Endothelial cell of umbilical vein (primary cell): ENCODE data around the gene PCDH7. TPM values are rescaled to one million over a fixed set of nuclear protein-coding genes. Genes with fewer than 3 reads are reported as not detected.

Experiments used
- BruUV-seq: library from RNA; stranded (reverse); fragments of 400-500 nt; replicated peaks from 2 replicates; lab custom pipeline; 2021; lab: Mats Ljungman, UMichigan
- CTCF ChIA-PET: fragments of 300-600, 350-600 bp; sonication (Branson Sonifier 250); formaldehyde crosslinking; loops from one replicate; lab custom pipeline; 2021; ENCODE audit warnings: antibody characterized with exemption, inconsistent platforms; lab: Charles Lee
- POLR2A ChIA-PET: fragments of 300-600, 350-600 bp; sonication (Branson Sonifier 250); formaldehyde crosslinking; loops from one replicate; lab custom pipeline; 2021; ENCODE audit warnings: antibody characterized with exemption, inconsistent platforms; lab: Charles Lee
- DNase-seq: peaks from one replicate; pipeline ENCODE4 v3.0.0-alpha.2; 2011; ENCODE audit warnings: low read depth, low spot score
- FAIRE-seq: peaks from 2 replicates; lab custom pipeline; 2011; peaks lifted over from hg19 to GRCh38; lab: Jason Lieb, UNC
- H2AFZ ChIP-seq: 2 replicates; pipeline ENCODE4 v1.6.0; 2012; ENCODE audit warnings: low read depth, low read length, control low read depth, inconsistent platforms
- H3K27ac ChIP-seq: 2 replicates; pipeline ENCODE4 v1.5.1; 2011; ENCODE audit warnings: low read depth, mild to moderate bottlenecking, control low read depth, low read length, moderate library complexity; ENCODE audit not compliant: insufficient read depth
- H3K27me3 ChIP-seq, 2 experiments: 2 replicates each; pipeline versions ENCODE4 v1.6.0 to v1.6.1; 2011; ENCODE audit warnings: low read length in 2 of 2, mixed read lengths in 1 of 2; ENCODE audit not compliant: control insufficient read depth in 2 of 2, insufficient read depth in 2 of 2
- H3K36me3 ChIP-seq, 2 experiments: 2 replicates in 1 of 2; 3 replicates in 1 of 2; pipeline ENCODE4 v1.5.1; 2011; ENCODE audit warnings: low read length in 2 of 2, mild to moderate bottlenecking in 1 of 2, moderate library complexity in 1 of 2; ENCODE audit not compliant: control insufficient read depth in 2 of 2, insufficient read depth in 2 of 2; ENCODE audit errors: extremely low read depth in 1 of 2
- H3K4me1 ChIP-seq: 3 replicates; pipeline ENCODE4 v1.5.1; 2011; ENCODE audit warnings: mild to moderate bottlenecking, low read length; ENCODE audit not compliant: control insufficient read depth, insufficient read depth; ENCODE audit errors: extremely low read depth
- H3K4me2 ChIP-seq: 2 replicates; pipeline ENCODE4 v1.6.1; 2011; ENCODE audit warnings: low read length, control low read depth, mixed read lengths; ENCODE audit not compliant: insufficient read depth
- H3K4me3 ChIP-seq, 3 experiments: fragments of 200-600 bp in 1 of 3; sonication (generic), shearing (Covaris generic) in 1 of 3; replicated peaks in 1 of 3; 2 replicates each; pipeline ENCODE4 v1.5.1; 2011 to 2016; ENCODE audit warnings: control low read depth in 3 of 3, low read length in 3 of 3, mild to moderate bottlenecking in 2 of 3, inconsistent platforms in 1 of 3, low read depth in 1 of 3, moderate library complexity in 1 of 3; ENCODE audit not compliant: insufficient read depth in 1 of 3
- H3K79me2 ChIP-seq: 2 replicates; pipeline ENCODE4 v1.6.0; 2012; ENCODE audit warnings: low read length, inconsistent platforms; ENCODE audit not compliant: control insufficient read depth, insufficient read depth
- H3K9ac ChIP-seq: replicated peaks from 2 replicates; pipeline ENCODE3; 2011; ENCODE audit warnings: low read length, control low read depth; ENCODE audit not compliant: insufficient read depth; ENCODE audit errors: extremely low read depth
- H3K9me1 ChIP-seq: replicated peaks from 3 replicates; pipeline ENCODE4 v1.6.0; 2011; ENCODE audit warnings: mild to moderate bottlenecking, low read length; ENCODE audit not compliant: control insufficient read depth, insufficient read depth; ENCODE audit errors: extremely low read depth
- H3K9me3 ChIP-seq: replicated peaks from 2 replicates; pipeline ENCODE4 v1.5.1; 2012; ENCODE audit warnings: low read length, inconsistent platforms; ENCODE audit not compliant: control insufficient read depth, insufficient read depth
- H4K20me1 ChIP-seq: replicated peaks from 2 replicates; pipeline ENCODE3; 2011; ENCODE audit warnings: mild to moderate bottlenecking, low read length; ENCODE audit not compliant: control insufficient read depth, insufficient read depth; ENCODE audit errors: extremely low read depth
- CTCF ChIP-seq, 2 donors: IDR thresholded peaks; 1 replicate in 1 of 2; 2 replicates in 1 of 2; pipeline ENCODE4 v1.5.1; 2011; ENCODE audit warnings: low read length in 2 of 2, mild to moderate bottlenecking in 2 of 2, moderate library complexity in 2 of 2, control low read depth in 1 of 2, inconsistent platforms in 1 of 2, low read depth in 1 of 2; ENCODE audit not compliant: insufficient read depth in 1 of 2; ENCODE audit errors: extremely low read depth in 1 of 2
- EZH2 ChIP-seq: IDR thresholded peaks from 2 replicates; pipeline ENCODE4 v1.6.1; 2012; ENCODE audit warnings: borderline replicate concordance, low read depth, mild to moderate bottlenecking, moderate library complexity, low read length, inconsistent platforms; ENCODE audit not compliant: severe bottlenecking
- FOS ChIP-seq: IDR thresholded peaks from 2 replicates; pipeline ENCODE4 v1.6.1; 2011; ENCODE audit warnings: mild to moderate bottlenecking, low read length, moderate library complexity, borderline replicate concordance; ENCODE audit not compliant: insufficient read depth
- GATA2 ChIP-seq: IDR thresholded peaks from 2 replicates; pipeline ENCODE4 v1.7.0; 2011; ENCODE audit warnings: low read depth, mild to moderate bottlenecking, moderate library complexity, mixed read lengths, low read length; ENCODE audit not compliant: insufficient read length, insufficient read depth
- JUN ChIP-seq: IDR thresholded peaks from 2 replicates; pipeline ENCODE4 v1.6.1; 2011; ENCODE audit warnings: borderline replicate concordance, low read depth; ENCODE audit not compliant: insufficient read length, insufficient read depth
- MYC ChIP-seq: IDR thresholded peaks from one replicate; pipeline ENCODE4 v1.6.1; 2011; ENCODE audit warnings: mild to moderate bottlenecking, low read depth, low read length
- POLR2A ChIP-seq: IDR thresholded peaks from 2 replicates; pipeline ENCODE4 v1.6.1; 2012; ENCODE audit warnings: low read depth, mild to moderate bottlenecking, control low read depth, low read length
- POLR2AphosphoS5 ChIP-seq: IDR thresholded peaks from 2 replicates; pipeline ENCODE4 v1.6.1; 2012; ENCODE audit warnings: low read depth, mild to moderate bottlenecking, control low read depth, low read length, moderate library complexity; ENCODE audit not compliant: insufficient read depth
- dilution Hi-C: fragments of 300-500 bp; cut with MboI; formaldehyde crosslinking; loops from one replicate; pipeline ENCODE4 v1.15.0; 2019; ENCODE audit warnings: low sequenced_read_pairs; ENCODE audit not compliant: extremely low pct_ligation_motif_present
- intact Hi-C: fragments of 100-400 bp; cut with micrococcal nuclease; formaldehyde crosslinking; loops from one replicate; pipeline ENCODE4 v1.10.0; 2022
- polyA plus RNA-seq, 4 experiments: library from polyadenylated mRNA; depleted of rRNA in 3 of 4; stranded (reverse) in 3 of 4; unstranded in 1 of 4; fragments of >200 nt; gene quantifications; 2 replicates each; pipeline versions ENCODE4 v1.2.1 to v1.2.3, GENCODE V29; 2011 to 2012; ENCODE audit warnings: missing spikeins in 1 of 4
- total RNA-seq: library from RNA; stranded (reverse); gene quantifications from 2 replicates; pipeline ENCODE4 v1.2.3, GENCODE V29; 2021
- TF ChIP-seq, protein P1 (sequence below): IDR thresholded peaks from 2 replicates; pipeline ENCODE4 v1.6.1; 2011; ENCODE audit not compliant: insufficient read depth, insufficient read length

The PCDH7 gene
- total and polyA plus RNA-seq, 2 donors (not counting 3 experiments of a cell fraction or from before 2014, with no cell fraction given), result 9.5 to 16.6 TPM

DNA sequence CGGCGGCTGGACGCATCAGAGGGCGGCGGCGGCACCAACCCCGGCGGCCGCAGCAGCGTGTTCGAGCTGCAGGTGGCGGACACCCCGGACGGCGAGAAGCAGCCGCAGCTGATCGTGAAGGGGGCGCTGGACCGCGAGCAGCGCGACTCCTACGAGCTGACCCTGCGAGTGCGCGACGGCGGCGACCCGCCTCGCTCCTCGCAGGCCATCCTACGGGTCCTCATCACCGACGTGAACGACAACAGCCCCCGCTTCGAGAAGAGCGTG, 1.9 kb downstream of the PCDH7 start:
- Histone ChIP-seq H4K20me1 (no peaks in the 10 kb centered on the region), H3K9ac (peak overlapping the region; percentile 32), H3K4me2 (peak overlapping the region; percentile 84), H3K4me3 (peak overlapping the region; percentile 47 to 63 (median 57)), H3K9me1 (no peaks in the 10 kb centered on the region), H3K27me3 (no peaks in the 10 kb centered on the region), H3K36me3 (no peaks in the 10 kb centered on the region), H3K9me3 (no peaks in the 10 kb centered on the region), H3K4me1 (peaks cover 58% of the 10 kb centered on the region), H3K27ac (peak overlapping the region; percentile 24), H2AFZ (peak overlapping the region; percentile 94), H3K79me2 (peaks cover 59% of the 10 kb centered on the region)
- DNase-seq, result no peak
- TF ChIP-seq FOS, result no peak
- TF ChIP-seq EZH2, result no peak
- TF ChIP-seq, protein P1, sequence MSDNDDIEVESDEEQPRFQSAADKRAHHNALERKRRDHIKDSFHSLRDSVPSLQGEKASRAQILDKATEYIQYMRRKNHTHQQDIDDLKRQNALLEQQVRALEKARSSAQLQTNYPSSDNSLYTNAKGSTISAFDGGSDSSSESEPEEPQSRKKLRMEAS, result no peak
- TF ChIP-seq POLR2A, result no peak
- TF ChIP-seq GATA2, result no peak
- TF ChIP-seq CTCF (IDR thresholded peaks at IDR 0.05; ENCODE audit: extremely low read depth in 1 of 2, insufficient read depth in 1 of 2, low read depth in 1 of 2, low read length in 2 of 2), result no peak
- TF ChIP-seq MYC, result no peak
- TF ChIP-seq JUN, result no peak
- TF ChIP-seq POLR2AphosphoS5, result no peak
- CTCF ChIA-PET, result interaction anchor here (0.8 to 2.0 kb wide), 21 partner anchors 8 to 954 kb away, joined by 3 to 23 read pairs (median 5); no protein-coding TSS in a partner anchor
- no TSS peak for BruUV-seq
- dilution Hi-C loops (no loop called here), intact Hi-C loops (no loop called here)
- POLR2A ChIA-PET, result no interaction called here
- FAIRE-seq, result no peak
